ENCODE results near the gene PARVB.

PARVB gene, protein sequence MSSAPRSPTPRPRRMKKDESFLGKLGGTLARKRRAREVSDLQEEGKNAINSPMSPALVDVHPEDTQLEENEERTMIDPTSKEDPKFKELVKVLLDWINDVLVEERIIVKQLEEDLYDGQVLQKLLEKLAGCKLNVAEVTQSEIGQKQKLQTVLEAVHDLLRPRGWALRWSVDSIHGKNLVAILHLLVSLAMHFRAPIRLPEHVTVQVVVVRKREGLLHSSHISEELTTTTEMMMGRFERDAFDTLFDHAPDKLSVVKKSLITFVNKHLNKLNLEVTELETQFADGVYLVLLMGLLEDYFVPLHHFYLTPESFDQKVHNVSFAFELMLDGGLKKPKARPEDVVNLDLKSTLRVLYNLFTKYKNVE

DNA sequence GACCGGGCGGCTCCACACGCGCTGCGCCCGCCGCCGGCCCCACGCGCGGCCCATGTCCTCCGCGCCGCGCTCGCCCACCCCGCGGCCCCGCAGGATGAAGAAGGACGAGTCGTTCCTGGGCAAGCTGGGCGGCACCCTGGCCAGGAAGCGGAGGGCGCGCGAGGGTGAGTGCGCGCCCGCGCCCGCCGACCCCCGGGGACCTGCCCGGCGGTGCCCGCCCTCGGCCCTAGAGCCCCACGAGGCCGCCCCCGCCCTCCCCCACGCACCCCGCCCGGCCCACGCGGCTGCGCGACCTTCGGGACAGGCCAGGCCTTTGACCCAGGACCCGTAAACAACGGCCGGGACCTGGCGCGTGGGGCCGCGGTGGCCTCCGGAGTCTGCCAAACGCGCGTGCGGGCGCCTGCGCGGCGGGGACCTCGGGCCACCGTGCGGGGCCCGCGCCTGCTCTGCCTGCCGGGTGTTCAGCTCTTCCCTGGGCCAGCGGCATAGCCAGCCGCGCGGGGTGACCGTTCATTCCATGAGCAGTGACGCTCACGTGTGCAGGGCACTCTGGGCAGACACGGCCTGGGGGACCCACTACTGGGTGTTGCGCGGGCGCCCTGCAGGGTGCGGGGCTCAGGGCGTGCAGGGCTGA is at the start of gene PARVB:
TSS of gene PARVB (plus strand) at position 15 of the 634 bp plus-strand sequence. CDS start at position 53, 38 bp downstream.
- DNase-seq (ENCODE audit: low spot score): peak; percentile 42

DNA sequence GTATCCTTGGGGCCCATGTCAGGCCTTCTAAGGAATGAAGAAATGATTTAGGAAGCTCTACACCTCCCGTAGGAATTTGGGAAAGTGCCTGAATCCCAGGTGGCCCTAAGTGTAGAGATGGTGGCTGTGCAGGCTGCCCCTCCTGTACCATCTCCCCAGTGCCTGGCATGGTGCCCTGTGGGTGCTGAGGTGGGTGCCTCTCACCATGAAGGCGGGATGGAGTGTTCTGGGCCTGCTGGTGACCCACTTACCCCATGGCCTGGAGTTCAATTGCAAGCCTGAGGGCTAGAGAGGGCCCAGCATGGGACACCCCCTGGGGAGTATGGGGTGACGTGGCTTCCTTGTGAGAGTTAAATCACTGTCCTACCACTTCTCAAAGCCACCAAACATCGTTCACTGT is 49.1 kb upstream of the PARVB start:
- DNase-seq (ENCODE audit: low spot score): no peak

DNA sequence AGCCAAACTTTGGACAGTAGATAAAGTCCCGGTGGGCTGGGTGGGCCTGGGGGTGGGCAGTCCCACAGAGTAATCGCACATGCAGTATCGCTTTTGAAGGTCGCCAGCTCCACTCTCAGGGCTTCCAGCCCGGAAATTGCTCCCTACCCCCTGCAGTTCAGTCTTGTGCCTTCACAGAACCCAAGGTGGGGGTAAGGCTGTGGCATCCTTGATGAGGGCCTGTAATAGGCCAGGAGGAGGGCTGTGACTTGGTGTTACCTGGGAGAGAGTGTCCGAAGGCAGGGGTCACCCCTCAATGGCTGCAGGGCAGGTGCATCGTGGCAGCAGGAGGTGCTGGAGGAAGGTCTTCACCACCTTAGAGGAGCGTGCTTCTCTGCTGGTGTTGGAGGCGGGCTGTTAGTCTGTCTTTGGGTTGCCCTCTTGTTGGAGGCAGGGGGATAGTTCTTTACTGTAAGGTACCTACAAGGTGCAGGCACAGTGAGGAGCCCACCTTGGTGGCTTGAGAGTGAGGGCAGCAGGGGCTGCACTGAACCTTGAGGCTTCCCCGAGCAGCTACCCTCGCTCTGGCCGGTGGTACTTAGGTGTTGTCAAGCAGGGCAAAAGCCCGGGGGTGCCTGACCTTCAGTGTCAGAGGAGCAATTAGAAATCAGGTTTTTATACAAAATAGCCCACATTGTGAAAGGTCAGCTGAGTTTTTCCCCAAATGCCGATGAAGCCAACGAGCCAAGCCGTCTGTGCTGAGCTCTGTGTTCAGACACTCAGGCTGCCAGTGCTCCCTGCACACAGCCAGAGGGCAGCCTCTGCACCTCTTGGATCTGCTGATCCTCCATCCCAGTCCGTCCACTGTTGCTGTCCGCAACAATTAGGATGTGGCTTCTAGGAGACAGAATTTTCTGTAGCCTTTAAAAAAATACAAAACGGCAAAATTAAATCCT is 47.0 kb upstream of the PARVB start:
- DNase-seq (ENCODE audit: low spot score): no peak

DNA sequence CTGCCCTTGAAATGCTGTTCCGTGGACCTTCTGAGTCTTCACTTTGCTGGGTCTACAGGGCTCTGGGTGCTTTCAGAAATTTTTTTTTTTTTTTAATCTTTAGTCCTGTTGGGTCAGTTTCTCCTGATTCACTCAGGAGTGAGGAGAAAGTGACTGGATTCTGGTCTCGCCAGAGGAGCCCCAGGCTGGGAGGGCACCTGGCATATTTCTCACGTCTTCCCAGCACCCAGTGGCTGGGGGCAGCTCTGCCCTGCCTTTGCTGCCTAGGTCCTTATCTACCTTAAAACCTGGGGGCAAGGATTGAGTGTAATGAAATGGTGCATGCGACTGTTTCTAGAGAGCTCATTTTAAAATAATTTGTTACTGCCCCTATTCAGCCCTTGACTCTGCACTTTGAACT is 45.5 kb upstream of the PARVB start:
- no peak for DNase-seq (ENCODE audit: low spot score)

DNA sequence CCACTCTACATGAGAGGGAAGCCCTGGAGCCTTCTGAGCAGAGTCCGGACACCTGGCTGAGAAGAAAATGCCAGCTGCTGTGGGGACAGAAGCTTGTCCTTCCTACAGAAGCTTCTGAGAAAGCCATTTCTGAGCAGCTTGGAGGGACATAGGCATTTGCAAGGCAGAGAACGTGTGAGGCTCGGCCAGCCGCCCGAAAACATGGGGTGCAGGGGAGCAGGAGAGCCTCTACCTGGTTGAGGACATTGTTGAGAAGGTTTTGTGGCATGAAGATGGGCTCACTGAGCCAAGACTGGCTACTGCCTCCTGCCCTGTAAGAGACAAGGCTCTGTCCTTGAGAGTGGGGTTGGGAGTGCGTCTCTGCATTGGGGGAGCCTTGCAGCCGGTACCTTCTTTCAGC is 43.5 kb upstream of the PARVB start:
- no peak for DNase-seq (ENCODE audit: low spot score)

DNA sequence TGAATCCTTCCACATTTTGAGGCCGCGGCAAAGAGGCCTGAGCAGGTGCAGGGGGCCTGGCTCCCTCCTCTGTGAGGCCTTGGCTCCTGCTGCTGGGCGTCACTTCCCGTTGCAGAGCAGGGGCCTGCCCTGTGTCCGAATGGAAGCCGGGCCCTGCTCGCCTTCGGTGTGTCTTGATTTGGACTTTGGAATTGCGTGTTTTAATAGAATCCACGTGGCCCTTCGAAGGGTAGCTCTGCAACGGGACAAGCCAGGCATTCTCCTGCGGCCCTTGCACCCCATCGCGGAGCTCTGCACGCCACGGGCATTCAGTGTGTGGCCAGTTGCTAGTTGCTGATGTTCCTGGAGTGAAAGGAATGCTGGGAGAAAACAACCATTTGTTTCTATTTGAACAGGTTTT is 43.1 kb upstream of the PARVB start:
- no peak for DNase-seq (ENCODE audit: low spot score)

DNA sequence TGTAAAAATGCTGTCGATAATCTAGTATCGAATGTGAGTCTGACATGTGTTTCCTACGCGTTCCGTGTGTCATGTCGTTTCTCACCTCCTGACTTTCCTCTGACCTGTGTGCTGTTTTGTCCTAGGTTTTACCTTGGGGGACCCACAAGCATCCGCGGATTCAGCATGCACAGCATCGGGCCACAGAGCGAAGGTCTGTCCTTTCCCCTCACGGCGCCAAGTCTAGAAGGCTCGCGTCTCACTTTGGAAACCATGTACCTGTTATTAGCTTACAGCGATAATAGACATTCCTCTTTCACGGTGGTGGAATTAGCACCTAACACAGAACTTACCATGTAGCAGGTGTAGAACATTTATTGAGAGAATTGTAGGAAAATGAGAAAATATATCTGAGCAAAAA is 40.3 kb upstream of the PARVB start:
- no peak for DNase-seq (ENCODE audit: low spot score)

DNA sequence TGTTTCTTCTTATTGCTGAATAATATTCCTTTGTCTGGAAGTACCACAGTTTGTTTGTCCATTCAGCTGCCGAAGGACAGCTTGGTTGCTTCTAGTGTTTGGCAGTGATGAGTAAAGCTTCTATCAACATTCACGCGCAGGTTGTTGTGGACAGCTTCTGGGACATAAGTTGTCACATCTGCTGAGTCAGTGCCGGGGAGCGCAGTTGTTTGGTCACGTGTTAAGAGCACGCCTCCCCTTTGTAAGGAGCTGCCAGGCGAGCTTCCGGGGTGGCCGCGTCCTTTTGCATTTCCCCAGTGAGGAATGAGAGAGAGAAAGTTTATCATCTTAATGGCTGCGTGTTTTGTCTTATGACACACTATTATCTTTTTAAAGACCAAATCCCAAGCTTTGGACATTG is 38.6 kb upstream of the PARVB start:
- DNase-seq (ENCODE audit: low spot score): no peak

DNA sequence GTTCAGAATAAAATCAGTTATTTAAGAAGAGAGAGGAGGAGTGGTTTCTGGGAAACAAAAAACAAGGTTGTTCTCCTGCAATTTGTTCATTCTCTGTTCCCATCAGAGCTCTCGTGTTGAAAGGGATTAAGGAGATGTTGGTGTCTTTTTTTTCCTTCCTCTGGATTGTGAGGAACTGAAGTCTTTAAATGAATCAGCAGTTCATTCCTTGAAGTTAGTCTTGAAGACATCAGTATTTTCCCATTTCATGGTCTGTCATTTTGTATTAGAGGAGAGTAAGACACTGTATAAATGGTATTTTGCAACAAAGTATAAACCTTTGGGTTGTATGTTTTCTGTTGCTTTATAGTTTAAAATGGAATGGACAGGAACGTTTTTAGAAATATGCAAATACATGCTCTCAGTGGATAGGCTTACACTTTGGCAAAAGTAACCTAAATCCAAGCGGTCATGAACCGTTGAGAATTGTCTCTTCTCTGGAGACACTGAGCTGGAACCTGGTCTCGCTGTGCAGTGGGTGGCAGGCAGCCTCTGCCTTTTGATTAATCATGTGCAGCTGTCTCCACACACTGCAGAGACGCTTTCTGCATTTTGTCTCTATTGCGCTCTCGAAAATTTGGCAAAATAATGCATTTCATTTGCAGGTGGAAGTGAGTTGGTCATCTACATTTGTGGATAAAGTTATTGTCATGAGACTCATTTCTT is 35.8 kb upstream of the PARVB start:
- DNase-seq (ENCODE audit: low spot score): no peak

DNA sequence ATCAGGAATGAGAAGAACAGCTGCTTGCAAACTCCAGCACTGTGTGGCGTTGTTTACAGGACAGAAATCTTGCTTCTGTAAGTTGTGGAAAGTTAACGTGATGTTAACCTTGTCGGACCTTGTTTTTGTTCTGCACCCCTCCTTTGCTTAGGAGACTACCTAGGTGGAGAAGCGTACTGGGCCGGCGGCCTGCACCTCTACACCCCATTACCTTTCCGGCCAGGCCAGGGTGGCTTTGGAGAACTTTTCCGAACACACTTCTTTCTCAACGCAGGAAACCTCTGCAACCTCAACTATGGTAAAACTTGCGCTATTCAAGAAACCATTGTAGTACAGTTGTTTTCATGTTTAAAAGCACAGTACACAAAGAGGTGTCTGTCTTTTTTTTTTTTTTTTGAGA is 35.1 kb upstream of the PARVB start:
- DNase-seq (ENCODE audit: low spot score): no peak

DNA sequence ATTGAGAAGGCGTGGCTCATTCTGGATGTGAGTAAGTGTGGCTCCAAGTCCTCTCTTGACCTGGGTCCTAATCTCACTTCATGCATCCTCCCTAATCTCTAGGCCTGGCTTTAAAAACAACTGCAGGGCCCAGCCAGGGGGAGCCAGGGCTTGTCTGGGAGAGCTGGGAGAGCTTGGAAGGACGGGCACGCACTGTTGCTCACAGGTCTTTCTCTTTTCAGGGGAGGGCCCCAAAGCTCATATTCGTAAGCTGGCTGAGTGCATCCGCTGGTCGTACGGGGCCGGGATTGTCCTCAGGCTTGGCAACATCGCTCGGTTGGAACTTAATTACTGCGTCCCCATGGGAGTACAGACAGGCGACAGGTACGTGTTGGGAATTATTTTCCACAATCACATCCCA is 34.1 kb upstream of the PARVB start:
- no peak for DNase-seq (ENCODE audit: low spot score)

DNA sequence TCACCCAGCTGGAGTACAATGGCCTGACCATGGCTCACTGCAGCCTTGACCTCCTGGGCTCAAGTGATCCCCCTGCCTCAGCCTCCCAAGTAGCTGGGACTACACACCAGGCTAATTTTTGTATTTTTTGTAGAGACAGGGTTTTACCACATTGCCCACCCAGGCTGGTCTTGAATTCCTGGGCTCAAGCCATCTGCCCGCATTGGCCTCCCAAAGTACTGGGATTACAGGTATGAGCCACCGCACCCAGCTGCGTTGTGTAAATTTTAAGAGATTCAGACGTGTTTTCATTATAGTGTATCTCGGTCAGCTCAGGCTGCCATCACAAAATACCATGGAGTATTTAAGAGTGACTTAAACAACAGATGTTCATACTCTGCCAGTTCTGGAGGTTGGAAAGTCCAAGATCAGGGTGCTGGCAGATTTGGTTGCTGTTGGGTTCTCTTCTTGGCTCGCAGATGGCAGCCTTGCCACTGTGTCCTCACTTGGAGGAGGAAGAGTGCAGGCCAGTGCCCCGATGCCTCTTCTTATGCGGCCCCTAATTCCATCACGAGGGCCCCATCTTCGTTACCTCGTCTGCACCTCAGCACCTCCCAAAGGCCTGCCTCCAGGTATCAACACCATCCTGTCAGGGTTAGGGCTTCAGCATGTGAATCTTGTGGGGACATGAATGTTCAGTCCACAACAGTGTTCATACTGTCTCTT is 32.6 kb upstream of the PARVB start:
- no peak for DNase-seq (ENCODE audit: low spot score)

DNA sequence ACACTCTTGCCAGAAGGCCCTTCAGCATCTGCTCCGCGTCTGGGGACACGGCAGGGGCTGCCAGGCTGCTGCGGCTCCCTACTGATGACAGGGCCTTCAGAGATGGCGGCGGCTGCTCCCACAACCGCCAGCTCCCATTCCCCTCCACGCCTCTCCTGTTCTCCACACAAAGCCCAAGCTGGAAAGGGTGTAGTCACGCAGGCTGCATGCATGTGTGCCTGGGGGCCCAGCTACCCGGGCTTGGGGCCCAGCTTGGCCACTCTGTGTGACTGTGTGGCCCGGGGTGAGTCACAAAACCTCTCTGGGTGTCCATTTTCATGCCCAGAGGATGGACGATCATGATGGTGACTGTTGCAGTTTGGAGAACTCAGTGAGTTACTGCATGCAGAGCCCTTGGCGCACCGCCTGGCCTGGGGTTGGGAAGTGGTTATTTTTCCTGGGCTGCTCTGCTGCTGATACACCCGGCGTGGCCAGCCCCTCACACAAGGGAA is 31.7 kb upstream of the PARVB start:
- DNase-seq (ENCODE audit: low spot score): no peak

DNA sequence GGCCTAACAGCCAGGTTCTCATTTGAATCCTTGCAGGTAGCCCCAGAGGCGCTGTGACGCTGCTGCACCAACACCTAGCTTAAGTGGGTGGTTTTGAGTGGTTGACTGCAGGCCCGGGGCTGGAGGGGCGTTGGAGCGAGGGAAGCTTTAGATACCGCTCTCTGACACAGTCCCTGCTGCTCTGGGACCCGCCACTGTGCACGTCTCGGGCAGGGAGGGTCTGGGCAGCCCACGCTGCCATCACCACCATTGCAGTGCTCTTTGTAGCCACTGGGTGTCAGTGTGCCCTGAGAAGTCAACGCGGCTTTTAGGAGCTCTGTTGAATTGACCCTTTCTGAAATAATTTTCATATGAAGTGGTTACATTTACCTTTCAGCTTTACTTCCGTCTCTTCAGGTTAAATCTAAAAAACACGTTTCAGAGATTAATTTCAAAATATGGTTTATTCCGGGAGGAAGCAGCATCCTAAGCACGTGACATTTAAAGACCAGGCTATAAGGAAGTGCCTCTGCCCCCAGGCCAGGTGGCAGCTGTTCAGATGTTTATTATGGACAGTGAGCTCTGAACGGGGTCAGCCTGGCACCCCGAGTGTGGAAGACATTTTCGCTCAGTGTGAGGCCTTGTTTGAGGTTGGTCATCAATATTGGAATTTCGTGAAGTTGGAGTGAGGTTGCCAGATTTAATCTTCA is 30.9 kb upstream of the PARVB start:
- DNase-seq (ENCODE audit: low spot score): peak; percentile 51

DNA sequence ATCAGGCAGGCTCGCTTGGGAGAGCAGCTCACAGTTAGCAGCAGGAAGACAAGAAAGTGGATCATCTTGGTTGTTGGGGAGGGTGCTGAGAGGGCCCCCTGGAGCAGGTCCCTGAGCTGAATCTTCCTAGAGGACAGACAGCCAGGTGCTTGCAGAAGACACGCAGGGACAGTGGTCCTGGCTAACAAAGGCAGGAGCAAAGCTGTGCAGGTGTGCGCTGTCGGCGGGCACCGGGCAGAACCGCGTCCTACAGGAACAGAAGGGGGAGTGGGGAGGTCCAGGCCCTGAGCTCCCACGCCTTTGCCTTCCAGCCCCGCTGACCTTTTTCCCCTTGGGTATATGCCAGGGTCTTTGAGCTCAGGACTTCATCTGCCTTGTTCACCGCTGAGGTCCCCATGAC is 30.1 kb upstream of the PARVB start:
- DNase-seq (ENCODE audit: low spot score): no peak

DNA sequence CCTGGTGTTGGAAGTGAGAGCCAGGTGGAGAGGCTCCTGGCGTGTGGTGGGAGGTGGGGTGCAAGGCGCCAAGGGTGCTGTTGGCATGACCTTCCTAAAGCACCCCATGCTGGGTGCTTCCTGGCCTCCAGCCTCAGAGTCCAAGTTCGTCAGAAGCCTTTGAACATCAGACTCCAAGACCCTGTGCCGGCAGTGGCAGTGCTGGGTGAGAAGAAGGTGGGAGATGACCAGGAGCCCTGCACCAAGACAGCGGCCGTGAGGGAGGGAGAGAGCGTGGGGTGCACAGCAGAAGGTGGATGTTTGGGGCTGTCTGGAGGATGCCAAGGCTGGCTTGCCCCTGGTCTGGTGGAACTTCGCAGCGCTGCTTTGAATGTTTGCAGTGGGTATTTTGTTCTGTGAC is 29.7 kb upstream of the PARVB start:
- DNase-seq (ENCODE audit: low spot score): no peak

DNA sequence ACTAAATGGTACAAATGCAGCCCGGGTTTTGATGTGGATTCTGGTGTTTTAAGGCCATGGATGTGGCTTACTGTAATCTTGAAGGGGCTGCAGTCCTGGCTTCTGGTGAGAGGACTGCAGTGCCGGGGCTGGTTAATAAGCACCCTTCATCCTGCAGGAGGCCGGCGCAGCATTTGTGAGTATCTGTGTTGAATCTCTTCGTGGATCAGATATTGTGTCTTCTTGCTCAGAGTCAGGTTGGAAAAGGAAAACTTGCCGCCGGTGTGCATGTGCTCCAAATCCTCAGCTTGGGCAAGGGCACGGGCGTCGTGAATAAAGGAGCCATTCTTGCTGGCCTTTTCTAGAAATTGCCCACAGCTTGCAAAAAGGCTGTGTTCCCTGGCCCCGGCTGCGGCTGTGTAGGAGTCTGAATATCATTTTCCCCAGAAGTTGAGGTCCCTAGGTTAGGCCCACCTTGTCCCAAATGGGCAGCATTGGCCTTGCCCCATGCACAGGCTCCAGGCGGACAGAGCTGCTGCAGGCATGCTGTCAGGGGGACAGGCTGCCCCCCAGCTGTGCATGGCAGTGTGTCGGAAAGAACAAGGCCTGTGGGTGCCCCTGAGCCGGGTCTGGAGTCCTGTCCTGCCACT is 28.9 kb upstream of the PARVB start:
- no peak for DNase-seq (ENCODE audit: low spot score)

DNA sequence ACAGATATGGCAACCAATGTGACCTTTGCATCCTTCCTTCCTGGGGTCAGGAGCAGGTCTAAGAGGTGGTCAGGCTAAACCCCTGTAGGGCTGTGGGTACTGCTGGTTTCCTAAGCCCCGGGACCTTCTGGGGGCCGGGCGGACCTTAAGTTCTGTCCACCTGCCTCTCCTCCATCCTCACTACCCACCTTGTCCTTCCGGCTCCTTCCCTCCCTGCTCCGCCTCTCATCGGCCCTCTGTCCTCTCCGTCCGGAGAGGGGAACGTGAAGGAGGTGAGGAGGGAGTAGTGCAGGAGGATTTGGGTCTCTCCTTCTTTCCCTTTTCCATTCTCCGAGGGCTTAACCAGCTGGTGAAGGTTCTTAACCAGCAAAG is 28.3 kb upstream of the PARVB start:
- no peak for DNase-seq (ENCODE audit: low spot score)

DNA sequence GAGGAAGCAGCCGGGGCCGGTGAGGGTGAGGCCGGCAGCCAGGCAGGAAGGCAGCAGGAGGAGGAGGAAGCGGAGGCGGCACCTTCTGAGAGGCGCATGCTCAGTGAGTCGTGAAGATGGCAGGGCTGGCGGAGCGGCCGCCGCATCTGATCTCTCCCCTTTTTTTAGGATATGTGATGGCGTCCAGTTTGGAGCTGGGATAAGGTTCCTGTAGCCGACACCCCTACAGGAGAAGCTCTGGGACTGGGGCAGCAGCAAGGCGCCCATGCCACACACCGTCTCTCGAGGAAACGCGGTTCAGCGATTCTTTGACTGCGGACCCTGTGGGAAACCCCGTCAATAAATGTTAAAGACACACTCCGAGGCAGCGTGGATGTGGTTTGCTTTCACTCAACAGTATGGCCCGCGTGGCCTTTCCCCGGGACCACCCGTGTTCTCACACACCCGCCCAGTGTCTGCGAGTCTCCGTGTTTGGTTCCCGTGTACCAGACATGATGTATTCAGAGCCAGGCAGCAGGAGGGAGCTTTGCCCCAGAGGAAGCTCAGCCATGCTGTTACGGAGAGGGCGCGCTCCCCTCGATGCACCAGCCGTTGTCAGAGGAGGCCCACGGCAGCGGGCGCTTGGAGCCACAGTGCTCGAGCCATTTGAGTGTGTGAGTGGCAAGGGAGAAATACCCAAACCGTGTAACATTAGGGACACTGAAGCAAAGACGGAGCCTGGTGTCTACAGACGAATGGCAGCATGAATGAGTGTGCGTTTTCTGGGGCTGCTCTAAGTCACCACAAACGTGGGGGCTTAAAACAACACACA is 27.7 kb upstream of the PARVB start:
- no peak for DNase-seq (ENCODE audit: low spot score)

DNA sequence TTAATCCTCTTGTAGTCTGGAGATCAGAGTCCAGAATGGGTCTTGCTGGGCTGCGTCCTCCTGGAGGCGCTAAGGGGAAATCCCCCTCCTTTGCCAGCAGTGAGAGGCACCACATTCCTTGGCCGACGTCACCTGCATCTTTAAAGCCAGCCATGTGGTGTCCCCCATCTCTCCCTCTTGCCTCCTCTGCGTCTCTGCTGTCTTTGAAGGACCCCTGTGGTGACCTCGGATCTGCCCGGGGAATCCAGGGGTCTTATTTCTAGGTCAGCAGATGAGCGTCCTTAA is 27.2 kb upstream of the PARVB start:
- no peak for DNase-seq (ENCODE audit: low spot score)
